ENCODE results near the gene C1orf167.

C1orf167 gene

DNA sequence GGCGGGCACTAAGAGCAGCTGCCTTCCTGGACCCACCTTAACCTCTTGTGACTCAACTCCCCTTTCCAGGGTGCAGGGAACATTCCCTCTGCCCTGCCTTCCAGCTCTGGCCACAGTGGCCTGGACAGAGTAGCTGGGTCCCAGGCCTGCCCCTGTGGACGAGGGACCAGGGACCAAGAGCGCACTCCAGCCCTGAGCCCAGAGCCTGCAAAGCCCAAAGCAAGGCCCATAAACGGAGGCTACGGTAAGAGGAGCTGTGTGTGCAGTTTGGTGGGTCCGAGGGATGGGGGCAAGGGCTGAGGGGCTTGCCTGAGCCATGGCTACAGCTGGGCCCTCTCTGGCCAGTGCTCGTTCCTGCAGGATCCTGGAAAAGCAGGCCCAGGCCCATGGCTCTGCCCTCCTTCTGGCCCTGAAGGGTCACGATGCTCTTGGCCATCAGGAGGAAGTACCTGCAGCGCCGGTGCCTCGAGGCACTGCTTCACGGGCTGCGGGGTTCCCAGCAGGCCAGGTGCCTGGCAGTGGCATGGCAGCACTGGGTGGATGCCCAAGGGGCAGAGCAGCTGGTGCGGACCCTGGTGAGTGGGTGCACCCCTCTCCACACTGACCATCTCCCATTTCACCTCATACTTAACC lies 25.9 kb downstream of the C1orf167 start:
- no peak for TF ChIP-seq JUND (IDR thresholded peaks at IDR 0.05; ENCODE audit: low read depth)
- DNase-seq (ENCODE audit: low read depth in 1 of 2, low spot score in 1 of 2): peak in 1 of 2 experiments; percentile 23
- in situ Hi-C loops (cut with HindIII; ENCODE audit: low pct_unique_long_range_greater_than_20kb, low sequenced_read_pairs): no loop called here

DNA sequence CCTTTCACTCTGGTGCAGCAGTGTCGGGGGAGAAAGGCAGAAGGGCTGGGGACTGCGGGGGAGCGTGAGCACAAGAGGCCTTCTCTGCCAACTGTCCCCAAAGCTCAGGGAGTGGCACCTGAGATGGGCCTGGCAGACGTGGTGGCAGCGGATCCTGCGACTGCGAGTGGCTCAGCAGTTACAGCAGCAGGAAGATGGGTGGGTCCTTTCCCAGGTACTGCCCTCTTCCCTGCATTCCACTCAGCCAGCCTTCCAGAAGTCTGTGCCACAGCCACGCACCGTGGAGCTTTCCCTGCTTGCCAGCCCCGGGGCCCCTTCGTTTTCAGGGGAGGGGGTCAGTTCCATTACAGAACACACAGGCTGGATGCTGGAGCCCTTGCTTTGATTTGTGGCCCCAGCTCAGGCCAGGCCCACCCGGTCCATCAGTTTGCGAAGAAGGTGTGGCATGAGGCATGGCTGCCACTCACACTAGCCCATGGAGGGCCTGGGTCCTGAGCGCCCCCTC lies 26.6 kb downstream of the C1orf167 start:
- in situ Hi-C loops (cut with HindIII; ENCODE audit: low pct_unique_long_range_greater_than_20kb, low sequenced_read_pairs): no loop called here
- no peak for TF ChIP-seq JUND (IDR thresholded peaks at IDR 0.05; ENCODE audit: low read depth)
- DNase-seq (ENCODE audit: low read depth in 1 of 2, low spot score in 1 of 2): no peak

DNA sequence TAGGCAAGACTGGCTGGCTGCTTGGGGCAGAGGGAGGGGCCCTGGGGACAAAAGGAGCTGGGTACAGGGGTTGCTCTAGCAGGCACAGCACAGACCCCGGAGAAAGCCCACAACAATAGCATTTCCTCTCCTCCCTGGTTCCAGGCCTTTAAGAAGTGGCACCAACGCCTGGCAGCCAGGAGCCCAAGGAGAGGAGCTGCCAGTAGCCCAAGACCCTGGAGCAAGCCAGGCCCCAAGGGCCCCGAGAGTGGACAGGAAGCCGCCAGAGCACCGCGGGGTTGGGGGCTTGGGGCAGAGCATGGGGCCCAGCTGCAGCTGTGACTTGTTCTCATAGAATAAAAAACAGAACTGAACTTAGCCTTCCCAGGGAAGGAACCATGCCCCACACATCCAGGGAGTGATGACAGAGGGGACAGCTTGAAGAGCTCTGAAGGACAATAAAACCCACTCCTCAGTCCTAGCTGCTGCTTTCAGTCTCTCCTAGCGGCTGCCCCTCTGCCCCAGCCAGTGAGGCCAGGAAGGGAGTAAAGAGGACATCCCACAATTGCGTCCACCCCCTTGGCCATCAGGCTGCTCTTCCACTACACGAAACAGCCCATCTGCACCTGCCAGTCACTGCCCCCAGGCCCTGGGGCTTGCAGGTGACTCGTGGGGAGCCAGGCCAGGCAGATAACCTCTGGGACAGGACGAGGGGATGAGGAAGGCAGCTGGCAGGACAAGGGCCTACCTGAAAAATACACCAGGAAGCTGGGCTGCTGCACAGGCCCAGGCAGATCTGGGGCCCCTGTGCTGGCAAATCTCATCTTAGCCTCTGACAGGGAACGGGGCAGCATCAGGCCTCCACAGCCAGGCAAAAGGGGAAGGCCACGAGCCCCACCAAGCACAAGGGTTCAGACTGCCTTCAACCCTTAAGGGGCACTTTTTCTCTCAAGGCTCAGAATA lies 27.4 kb downstream of the C1orf167 start:
- no peak for TF ChIP-seq JUND (IDR thresholded peaks at IDR 0.05; ENCODE audit: low read depth)
- in situ Hi-C loops (cut with HindIII; ENCODE audit: low pct_unique_long_range_greater_than_20kb, low sequenced_read_pairs): no loop called here
- DNase-seq (ENCODE audit: low read depth in 1 of 2, low spot score in 1 of 2): no peak

DNA sequence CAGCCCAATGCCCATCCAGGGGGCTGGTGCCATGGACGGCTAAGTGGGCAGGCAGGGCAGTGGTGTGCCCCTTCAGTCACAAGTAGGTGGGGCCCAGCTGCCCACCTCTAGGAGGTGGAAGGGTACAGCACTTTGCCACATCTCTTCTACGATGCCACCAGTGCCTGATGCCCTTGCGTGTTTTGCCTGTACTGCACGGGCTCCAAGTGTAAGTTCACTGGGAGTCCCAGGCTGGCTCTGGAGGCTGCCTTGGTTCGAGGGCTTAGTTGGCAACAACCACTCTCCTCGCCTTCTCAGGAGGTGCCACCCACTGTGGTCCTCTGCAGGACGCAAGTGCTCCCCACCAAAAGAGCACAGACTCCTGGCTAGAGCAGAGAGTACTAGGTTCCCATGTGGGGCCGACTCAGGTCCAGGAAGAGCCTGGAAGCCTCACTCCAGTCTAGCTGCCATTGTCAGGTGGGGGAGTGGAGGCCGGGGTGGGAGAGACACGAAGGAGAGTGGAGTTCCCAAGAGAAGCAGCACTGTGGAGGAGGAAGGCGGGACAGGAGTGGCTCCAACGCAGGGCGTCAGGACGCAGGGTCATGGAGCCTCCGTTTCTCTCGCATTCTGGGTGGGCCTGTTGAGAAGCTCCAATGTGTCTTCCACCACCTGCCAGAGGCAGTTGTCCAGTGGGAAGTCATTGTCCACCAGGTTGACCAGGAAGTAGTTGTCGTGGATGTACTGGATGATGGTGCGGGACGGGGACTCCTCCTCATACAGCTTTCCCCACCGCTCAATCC lies 28.3 kb downstream of the C1orf167 start:
- TF ChIP-seq JUND (IDR thresholded peaks at IDR 0.05; ENCODE audit: low read depth): no peak
- no peak for DNase-seq (ENCODE audit: low read depth in 1 of 2, low spot score in 1 of 2)
- in situ Hi-C loops (cut with HindIII; ENCODE audit: low pct_unique_long_range_greater_than_20kb, low sequenced_read_pairs): no loop called here

DNA sequence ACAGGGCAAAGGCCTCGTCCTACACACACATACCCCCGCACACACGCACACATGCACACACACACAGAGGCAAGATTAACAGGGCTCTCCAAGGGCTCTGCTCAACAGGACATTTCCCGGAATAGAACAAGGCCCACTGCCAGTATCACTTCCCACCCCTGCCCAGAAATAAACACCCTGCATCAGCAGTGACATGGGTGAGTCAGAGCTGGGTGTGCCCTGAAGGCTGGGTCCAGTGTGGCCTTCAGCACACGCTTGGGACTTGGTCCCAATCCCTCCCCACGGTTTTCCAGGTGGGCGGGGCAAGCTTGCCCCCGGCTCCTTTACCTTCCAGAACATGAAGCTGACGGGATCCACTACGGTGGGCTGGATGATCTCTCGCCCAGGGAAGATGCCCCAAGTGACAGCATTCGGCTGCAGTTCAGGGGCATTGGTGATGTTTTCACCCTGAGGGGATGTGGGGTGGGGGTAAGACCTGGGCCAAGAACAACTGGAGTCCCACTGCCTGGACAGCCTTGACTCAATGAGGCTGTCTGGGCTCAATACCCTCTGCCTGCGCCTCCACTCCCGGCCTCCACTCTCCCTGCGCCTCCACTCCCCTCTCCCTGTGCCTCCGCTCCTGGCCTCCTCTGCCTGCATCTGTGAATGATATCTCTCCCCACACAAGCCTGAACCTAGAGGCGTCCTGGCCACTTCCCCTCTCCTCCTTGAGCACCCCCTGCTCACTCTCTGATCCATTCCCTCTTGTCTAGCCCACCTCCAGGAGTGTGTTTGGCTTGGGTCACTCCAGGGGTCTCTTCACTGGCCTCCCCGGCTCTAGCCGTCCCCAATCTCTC lies 29.1 kb downstream of the C1orf167 start:
- in situ Hi-C loops (cut with HindIII; ENCODE audit: low pct_unique_long_range_greater_than_20kb, low sequenced_read_pairs): no loop called here
- no peak for TF ChIP-seq JUND (IDR thresholded peaks at IDR 0.05; ENCODE audit: low read depth)
- DNase-seq (ENCODE audit: low read depth in 1 of 2, low spot score in 1 of 2): no peak

DNA sequence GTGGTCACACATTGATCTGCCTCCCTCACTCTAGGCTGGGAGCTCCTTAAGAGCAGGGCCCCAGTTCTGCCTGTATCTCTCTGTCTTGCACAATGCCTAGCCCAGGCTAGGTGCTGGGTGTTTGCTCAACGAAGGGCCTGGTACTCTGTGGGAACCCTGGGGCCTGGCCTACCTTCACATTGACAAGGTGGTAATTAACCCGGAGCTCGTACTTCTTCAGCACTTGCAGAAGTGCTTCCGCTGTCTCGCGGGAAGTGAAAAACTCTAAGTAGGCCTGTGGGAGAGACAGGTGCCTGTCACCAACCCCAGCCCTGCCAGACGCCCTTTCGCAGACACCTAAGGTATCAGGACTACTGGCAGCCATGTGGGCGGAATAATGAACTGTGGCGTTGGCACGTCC lies 30.1 kb downstream of the C1orf167 start:
- in situ Hi-C loops (cut with HindIII; ENCODE audit: low pct_unique_long_range_greater_than_20kb, low sequenced_read_pairs): no loop called here
- no peak for DNase-seq (ENCODE audit: low read depth in 1 of 2, low spot score in 1 of 2)
- no peak for TF ChIP-seq JUND (IDR thresholded peaks at IDR 0.05; ENCODE audit: low read depth)

DNA sequence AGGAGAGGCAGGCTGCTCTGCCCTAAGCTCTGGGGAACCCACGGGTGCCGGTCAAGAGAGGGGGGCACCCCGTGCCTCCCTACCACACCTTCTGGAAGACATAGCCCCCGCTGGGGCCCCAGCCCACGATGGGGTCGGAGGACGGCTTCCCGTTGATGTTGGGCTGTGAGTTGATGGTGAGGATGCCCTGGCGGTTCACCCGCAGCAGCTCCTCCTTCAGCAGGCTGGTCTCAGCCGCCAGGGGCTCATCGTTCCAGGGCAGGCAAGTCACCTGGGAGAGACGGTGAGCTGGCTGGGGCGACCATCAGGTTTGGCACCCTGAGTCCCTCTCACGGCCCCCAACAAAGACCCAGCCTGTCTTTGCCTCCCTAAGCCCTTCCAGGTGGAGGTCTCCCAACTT lies 31.8 kb downstream of the C1orf167 start:
- in situ Hi-C loops (cut with HindIII; ENCODE audit: low pct_unique_long_range_greater_than_20kb, low sequenced_read_pairs): no loop called here
- TF ChIP-seq JUND (IDR thresholded peaks at IDR 0.05; ENCODE audit: low read depth): no peak
- DNase-seq (ENCODE audit: low read depth in 1 of 2, low spot score in 1 of 2): no peak

DNA sequence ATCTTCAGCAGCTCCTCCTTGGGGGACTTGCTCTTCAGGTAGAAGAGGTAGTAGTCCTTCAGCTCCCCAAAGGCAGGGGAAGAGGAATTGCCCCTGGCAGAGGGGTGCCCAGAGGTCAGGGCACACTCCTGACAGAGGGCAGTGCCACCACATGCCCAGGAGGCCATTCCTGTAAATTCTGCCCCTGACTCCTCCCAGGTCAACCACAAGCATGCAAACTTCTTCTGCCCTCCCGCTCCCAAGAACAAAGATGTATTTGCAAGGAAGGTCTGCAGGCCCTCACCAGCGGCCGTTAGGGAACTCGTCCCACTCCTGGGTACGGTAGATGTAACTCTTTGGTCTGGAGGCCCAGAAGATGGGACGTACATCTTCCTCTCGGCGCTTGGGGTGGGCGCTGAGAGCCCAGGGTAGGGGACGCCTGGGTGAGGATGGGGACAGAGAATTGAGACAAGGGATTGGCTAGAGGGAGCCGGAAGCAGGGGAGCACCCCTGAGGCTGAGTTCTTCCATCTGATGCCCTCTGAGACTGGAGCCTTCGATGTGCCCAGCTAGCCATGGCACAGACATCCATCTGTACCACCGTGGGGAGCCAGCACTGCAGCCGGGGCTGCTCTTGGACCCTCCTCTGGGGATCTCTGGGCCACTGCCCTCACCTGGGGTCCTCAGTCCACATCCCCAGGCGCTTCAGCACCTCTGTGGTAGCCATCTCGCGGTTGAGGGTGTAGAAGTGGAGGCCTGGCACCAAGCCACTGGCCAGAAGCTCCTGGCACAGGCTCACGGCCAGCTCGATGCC lies 32.6 kb downstream of the C1orf167 start:
- in situ Hi-C loops (cut with HindIII; ENCODE audit: low pct_unique_long_range_greater_than_20kb, low sequenced_read_pairs): no loop called here
- TF ChIP-seq JUND (IDR thresholded peaks at IDR 0.05; ENCODE audit: low read depth): no peak
- peak in 1 of 2 experiments; percentile 48 for DNase-seq (ENCODE audit: low read depth in 1 of 2, low spot score in 1 of 2)

DNA sequence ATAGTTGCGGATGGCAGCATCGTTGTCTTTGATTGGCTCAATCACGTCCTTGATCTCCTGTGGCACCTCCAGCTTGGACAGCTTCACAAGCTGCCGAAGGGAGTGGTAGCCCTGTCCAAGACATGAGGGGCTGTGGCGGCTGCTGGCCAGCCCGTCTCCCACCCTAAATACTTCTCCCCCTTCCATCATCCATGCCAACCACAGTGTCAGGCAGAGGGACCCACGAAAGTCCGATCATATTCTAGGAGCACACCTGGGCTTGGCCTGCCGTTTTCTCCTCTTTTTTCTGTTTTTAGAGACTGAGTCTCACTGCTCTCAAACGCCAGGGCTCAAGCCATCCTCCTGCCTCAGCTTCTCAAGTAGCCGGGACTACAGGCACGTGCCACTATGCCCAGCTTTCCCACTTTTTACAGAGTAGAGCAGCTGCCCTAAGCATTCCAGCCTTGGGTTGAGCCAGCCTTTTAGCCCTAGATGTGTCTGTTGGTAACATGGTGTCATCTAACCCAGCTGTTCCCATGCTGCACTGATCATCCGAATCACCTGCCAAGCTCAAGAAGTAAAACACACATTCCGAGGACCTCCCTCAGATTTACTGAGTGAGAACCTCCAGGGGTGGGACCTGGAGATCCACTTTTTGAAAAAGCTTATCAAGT lies 33.4 kb downstream of the C1orf167 start:
- in situ Hi-C loops (cut with HindIII; ENCODE audit: low pct_unique_long_range_greater_than_20kb, low sequenced_read_pairs): no loop called here
- no peak for DNase-seq (ENCODE audit: low read depth in 1 of 2, low spot score in 1 of 2)
- TF ChIP-seq JUND (IDR thresholded peaks at IDR 0.05; ENCODE audit: low read depth): no peak

DNA sequence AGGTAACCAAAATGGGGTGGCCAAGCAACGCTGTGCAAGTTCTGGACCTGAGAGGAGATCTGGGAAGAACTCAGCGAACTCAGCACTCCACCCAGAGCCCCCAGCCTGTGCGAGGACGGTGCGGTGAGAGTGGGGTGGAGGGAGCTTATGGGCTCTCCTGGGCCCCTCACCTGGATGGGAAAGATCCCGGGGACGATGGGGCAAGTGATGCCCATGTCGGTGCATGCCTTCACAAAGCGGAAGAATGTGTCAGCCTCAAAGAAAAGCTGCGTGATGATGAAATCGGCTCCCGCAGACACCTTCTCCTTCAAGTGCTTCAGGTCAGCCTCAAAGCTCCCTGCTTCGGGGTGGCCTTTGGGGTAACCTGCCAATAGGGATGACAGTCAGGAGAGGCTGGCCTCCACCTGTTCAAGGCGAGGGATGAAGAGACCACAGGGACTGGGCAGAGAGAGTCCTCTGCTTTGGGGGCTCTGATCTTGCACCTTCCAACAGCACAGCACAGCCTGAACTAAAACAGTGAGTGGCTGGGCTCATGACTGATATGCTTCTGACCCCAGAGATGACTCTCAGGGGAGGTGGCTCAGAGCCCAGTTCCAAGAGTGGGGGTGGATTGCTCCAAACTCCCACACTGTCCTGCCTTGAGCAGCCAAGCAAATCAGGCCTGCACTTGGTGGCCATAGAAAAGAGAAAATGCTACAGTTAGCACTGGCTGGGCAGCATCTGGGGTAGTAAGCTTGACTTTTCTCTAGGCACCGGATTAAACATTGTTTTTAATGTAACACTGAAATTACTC lies 34.2 kb downstream of the C1orf167 start:
- in situ Hi-C loops (cut with HindIII; ENCODE audit: low pct_unique_long_range_greater_than_20kb, low sequenced_read_pairs): no loop called here
- TF ChIP-seq JUND (IDR thresholded peaks at IDR 0.05; ENCODE audit: low read depth): no peak
- DNase-seq (ENCODE audit: low read depth in 1 of 2, low spot score in 1 of 2): no peak

All from T47D (cell line).